BE2C (cell line): ENCODE measurements around the gene SLC4A1AP.
"Not testable (repeated sequence)": the region's sequence is repeated elsewhere in the genome, so short reads cannot be mapped to it uniquely, and the experiment has no call there.

Experiments
- DNase-seq: peaks from one replicate; pipeline ENCODE4 v3.0.0-alpha.2; 2020
- H3K27me3 ChIP-seq: fragments of 250-450 bp; sonication (Bioruptor Pico); 2 replicates; pipeline ENCODE4 v1.5.1; 2020; ENCODE audit warnings: mild to moderate bottlenecking
- H3K36me3 ChIP-seq: fragments of 250-450 bp; sonication (Bioruptor Pico); 2 replicates; pipeline ENCODE4 v1.5.1; 2020; ENCODE audit warnings: mild to moderate bottlenecking
- H3K4me1 ChIP-seq: fragments of 250-450 bp; sonication (Bioruptor Pico); 2 replicates; pipeline ENCODE4 v1.5.1; 2020
- H3K4me3 ChIP-seq: 2 replicates; pipeline ENCODE4 v1.5.1; 2011; ENCODE audit warnings: low read depth, low read length
- H3K9me3 ChIP-seq: fragments of 250-450 bp; sonication (Bioruptor Pico); 2 replicates; pipeline ENCODE4 v1.5.1; 2020
- TF ChIP-seq, protein P1 (sequence below): IDR thresholded peaks from 2 replicates; pipeline ENCODE4 v1.5.1; 2012; ENCODE audit warnings: mild to moderate bottlenecking, low read depth, low read length

Gene SLC4A1AP

DNA sequence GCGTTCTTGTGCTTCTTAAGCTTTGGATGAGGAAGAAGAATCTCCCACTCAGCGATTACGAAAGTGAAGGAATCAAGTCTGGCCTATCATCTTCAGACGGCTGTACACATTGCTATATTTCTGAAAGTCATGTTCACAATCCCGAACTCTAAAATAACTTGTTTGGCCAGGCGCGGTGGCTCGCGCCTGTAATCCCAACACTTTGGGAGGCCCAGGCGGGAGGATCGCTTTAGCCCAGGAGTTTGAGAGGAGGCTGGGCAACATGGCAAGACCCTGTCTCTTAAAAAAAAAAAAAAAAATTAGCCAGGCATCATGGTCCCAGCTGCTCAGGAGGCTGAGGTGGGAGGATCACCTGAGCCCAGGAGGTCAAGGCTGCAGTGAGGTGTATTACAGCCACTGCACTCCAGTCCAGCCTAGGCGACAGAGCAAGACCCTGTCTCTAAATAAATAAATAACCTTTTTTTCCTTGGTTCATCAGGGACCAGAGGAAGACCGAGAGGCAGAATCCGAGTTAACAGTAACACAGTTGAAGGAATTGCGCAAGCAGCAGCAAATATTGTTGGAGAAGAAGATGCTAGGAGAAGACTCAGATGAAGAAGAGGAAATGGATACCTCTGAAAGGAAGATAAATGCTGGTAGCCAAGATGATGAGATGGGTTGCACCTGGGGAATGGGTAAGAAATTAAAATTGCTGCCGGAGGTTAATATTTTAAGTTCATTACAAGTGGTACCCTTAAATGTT is 1.1 kb downstream of the SLC4A1AP start:
- DNase-seq: no peak
- Histone ChIP-seq H3K36me3 (peaks cover 46% of the 10 kb centered on the region), H3K9me3 (no peaks in the 10 kb centered on the region), H3K4me3 (peak overlapping the region; percentile 91), H3K27me3 (no peaks in the 10 kb centered on the region), H3K4me1 (peaks cover 3% of the 10 kb centered on the region; the same call in 1 of the 2 replicates)
- TF ChIP-seq, protein P1, sequence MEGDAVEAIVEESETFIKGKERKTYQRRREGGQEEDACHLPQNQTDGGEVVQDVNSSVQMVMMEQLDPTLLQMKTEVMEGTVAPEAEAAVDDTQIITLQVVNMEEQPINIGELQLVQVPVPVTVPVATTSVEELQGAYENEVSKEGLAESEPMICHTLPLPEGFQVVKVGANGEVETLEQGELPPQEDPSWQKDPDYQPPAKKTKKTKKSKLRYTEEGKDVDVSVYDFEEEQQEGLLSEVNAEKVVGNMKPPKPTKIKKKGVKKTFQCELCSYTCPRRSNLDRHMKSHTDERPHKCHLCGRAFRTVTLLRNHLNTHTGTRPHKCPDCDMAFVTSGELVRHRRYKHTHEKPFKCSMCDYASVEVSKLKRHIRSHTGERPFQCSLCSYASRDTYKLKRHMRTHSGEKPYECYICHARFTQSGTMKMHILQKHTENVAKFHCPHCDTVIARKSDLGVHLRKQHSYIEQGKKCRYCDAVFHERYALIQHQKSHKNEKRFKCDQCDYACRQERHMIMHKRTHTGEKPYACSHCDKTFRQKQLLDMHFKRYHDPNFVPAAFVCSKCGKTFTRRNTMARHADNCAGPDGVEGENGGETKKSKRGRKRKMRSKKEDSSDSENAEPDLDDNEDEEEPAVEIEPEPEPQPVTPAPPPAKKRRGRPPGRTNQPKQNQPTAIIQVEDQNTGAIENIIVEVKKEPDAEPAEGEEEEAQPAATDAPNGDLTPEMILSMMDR: no peak

DNA sequence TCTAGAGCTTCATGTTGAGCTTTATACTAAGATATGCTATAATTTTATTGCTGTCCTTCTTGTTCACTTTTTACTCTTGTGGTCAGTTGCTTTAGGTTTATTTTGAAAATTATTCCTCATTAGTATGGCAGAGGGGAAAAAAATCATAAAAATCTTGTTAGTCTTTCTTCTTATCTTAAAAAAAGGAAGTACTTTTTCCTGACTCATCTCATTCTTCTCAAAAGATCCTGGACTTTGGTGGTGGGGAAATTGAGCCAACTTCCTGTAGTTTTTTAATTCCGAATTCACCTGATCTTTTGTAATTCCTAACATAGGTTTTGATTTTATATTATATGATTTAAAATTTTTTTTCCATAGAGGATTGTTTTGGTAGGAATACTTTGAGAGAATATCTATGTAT is 3.8 kb downstream of the SLC4A1AP start:
- Histone ChIP-seq H3K4me3 (no peak overlapping the region), H3K27me3 (no peaks in the 10 kb centered on the region), H3K4me1 (peaks cover 3% of the 10 kb centered on the region; the same call in 1 of the 2 replicates), H3K9me3 (no peaks in the 10 kb centered on the region), H3K36me3 (peaks cover 37% of the 10 kb centered on the region)
- TF ChIP-seq, protein P1: no peak
- no peak for DNase-seq

DNA sequence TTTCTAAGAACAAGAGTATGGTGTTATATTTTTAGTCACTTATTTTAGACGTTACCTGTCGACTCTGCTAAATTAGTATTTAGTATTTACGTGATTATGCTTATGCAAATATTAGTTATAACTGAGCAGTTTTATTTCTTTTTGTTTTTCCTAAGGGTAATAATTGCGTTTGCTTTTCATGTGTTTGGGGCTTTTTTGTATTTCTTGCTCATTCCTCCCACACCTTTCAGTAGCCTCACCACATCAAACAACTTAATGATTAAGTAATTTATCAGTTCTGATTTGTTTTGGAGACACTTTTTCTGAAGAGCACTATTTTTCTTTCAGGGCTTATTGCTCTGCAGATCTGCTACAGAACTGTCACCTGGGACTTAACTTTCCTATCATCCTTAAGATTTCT is 7.5 kb downstream of the SLC4A1AP start:
- Histone ChIP-seq H3K36me3 (peaks cover 47% of the 10 kb centered on the region), H3K9me3 (no peaks in the 10 kb centered on the region), H3K4me1 (no peaks in the 10 kb centered on the region), H3K27me3 (no peaks in the 10 kb centered on the region), H3K4me3 (no peak overlapping the region)
- TF ChIP-seq, protein P1: no peak
- DNase-seq: no peak

DNA sequence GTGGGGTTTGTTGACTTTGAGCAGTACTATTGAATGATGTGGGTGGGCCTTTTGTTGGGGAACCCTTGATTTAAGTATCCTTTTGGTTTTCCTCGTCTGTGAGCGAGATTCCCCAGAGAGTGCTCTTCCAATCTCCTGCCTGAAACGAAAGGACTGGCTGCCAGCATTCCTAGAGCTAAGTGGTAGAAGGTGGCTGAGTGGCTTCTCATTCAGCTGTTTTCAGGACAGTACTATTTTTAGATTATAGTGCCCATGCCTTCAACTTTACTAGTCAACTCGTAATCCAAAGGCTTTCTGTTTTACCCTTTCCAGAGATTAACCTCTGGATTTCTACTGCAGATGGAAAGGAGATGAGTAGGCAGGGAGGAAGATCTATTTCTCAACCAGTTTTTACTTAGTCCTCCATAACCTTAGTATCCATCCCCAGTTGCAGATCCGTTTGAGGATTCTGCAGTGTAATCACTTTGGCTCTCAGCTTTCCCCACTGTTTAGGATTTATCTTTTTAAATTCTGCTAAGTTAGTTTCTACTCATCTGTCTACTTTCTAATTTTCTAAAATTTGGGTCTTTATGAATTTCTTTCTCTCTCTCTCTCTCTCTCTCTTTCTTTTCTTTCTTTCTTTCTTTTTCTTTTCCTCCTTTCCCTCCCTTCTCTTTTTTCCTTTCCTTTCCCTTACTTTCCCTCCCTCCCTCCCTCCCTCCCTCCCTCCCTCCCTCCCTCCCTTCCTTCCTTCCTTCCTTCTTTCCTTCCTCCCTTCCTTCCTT is 9.2 kb downstream of the SLC4A1AP start:
- H3K27me3 ChIP-seq: no peaks in the 10 kb centered on the region

DNA sequence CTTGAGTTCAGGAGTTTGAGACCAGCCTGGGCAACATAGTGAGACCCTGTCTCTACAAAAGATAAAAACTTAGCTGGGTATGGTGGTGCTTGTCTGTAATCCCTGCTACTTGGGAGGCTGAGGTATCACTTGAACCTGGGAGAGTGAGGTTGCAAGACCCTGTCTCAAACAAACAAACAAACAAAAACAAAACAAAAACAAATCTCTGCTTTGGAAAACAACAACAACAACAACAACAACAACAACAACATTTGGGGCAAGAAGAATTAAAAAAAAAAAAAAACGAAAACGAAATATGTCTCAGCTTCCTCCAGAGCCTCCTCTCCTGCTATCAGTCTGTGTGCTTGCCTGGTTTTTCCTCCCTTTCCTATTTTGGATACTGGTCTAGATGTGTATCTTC is 16.9 kb downstream of the SLC4A1AP start:
- peaks cover 4% of the 10 kb centered on the region for H3K4me1 ChIP-seq
- H3K27me3 ChIP-seq: no peaks in the 10 kb centered on the region
- peaks cover 59% of the 10 kb centered on the region for H3K36me3 ChIP-seq
- DNase-seq: no peak
- TF ChIP-seq, protein P1: no peak
- no peak overlapping the region for H3K4me3 ChIP-seq
- H3K9me3 ChIP-seq: no peaks in the 10 kb centered on the region

More for the DNA sequence above, 9.2 kb downstream of the SLC4A1AP start:
- H3K36me3 ChIP-seq: peaks cover 57% of the 10 kb centered on the region
- no peaks in the 10 kb centered on the region for H3K4me1 ChIP-seq
- TF ChIP-seq, protein P1: no peak
- no peak for DNase-seq
- H3K4me3 ChIP-seq: no peak overlapping the region
- no peaks in the 10 kb centered on the region for H3K9me3 ChIP-seq

DNA sequence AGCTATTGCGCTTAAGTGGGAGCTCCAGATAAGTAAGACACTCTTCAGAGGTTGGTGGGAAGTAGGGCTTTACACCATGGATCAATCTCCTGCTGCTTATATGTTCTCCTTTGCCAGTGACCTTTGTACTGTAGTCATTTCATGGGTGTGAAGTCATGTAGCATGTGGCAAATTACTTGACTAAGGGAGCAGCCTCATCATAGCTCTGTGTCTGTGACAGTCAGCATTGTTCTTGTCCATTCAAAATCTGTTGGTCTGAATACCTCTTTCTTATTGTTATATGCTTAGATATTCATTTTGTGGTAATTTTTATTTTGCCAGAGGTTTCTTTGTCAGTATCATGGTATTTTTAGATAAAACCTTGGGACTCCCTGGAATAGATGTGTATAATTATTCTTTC is 18.2 kb downstream of the SLC4A1AP start:
- DNase-seq: no peak
- Histone ChIP-seq H3K36me3 (peaks cover 61% of the 10 kb centered on the region), H3K4me1 (peaks cover 4% of the 10 kb centered on the region), H3K4me3 (no peak overlapping the region), H3K27me3 (no peaks in the 10 kb centered on the region), H3K9me3 (no peaks in the 10 kb centered on the region)
- TF ChIP-seq, protein P1: no peak

DNA sequence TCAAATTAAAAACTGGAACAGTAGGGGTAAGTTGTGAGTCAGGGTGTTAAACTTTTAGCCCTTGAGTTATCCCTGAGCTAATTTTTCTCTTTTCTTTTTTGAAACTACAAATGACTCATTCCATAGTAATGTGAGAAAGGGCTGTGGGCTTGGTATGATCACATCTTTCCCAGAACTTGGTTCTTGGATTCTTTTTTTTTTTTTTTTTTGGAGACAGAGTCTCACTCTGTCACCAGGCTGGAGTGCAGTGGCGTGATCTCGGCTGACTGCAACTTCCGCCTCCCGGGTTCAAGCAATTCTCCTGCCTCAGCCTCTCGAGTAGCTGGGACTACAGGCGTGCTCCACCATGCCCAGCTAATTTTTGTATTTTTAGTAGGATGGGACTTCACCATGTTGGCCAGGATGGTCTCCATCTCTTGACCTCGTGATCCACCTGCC is 18.7 kb downstream of the SLC4A1AP start:
- H3K36me3 ChIP-seq: peaks cover 57% of the 10 kb centered on the region
- H3K4me1 ChIP-seq: not testable (repeated sequence)

More for the DNA sequence above, 18.7 kb downstream of the SLC4A1AP start:
- not testable (repeated sequence) for H3K27me3 ChIP-seq, DNase-seq, H3K9me3 ChIP-seq, H3K4me3 ChIP-seq
